GM18951 (cell line): Measurements from ENCODE around the gene NDP.

Experiments
- POLR2A ChIP-seq: IDR thresholded peaks from 4 replicates; pipeline ENCODE4 v1.6.1; 2011; ENCODE audit warnings: mild to moderate bottlenecking; ENCODE audit not compliant: insufficient read length, insufficient read depth; ENCODE audit errors: extremely low read depth
- in situ Hi-C: fragments of 300-500 bp; cut with MboI; formaldehyde crosslinking; loops from one replicate; pipeline ENCODE4 v1.12.0; 2022; ENCODE audit warnings: low sequenced_read_pairs, mixed read lengths, inconsistent platforms; ENCODE audit not compliant: unreplicated experiment

The NDP gene

DNA sequence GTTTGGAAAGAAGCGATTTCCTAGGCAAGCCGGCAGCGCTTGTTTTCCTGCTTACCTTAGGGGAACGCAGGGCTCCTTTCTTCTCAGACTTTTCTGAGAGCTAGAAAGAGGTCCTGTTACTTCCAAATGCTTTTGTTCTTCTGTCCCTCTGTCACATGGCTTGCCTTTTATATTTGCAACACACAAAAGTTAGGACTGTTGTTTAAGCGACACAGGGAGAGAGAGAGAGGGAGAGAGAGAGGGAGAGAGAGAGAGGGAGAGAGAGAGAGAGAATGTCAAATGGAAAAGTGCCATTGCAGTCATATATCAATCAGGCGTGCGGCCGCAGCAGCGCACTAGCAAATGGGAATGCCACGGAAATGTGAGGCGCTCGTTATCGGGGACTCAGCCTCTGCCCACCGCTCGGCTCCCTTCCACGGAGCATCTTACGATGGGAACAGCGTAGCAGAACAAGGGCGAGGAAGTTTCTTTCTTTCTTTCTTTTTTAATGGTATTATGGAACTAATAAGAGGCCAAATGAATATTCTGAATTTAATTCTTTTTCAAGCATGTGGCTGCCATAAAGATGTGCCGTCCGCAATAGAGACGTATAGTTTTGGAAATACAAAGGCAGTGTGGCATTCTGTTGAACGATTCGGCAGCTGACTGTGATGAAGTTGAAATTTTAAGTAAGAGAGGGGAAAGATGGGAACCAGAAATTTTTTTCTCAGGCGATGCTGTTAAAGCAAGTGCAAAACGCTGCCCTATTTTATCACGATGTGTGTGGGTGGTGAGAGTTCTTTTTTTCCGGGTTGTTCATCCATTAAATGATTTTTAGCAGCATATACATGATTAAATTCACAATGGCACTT, at the start of gene NDP:
NDP (minus strand) TSS at position 142 of the 851 bp plus-strand sequence. CDS start 14,745 bp downstream, outside the sequence.
- TF ChIP-seq POLR2A = no peak
- in situ Hi-C loops = no loop called here

DNA sequence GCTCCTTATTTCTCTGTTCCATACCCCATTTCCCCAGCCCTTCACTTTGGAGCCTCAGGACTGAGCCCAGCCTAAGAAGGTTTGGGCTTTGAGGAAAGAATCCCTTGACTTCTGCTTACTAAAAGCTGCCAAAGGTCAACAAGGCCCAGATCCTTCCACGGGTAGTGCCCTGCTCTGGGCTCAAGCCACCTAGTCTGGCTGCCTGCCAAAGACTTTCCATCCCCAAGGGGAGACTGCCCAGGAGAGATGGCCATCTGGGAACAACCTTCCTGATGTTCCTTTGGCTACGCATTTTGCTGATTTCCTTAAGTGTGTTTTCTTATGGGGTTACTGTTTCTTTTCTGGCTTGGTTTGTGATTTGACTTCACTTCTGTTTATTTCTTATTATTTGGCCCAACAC, 49.8 kb upstream of the NDP start:
- in situ Hi-C loops = no loop called here
- no peak for TF ChIP-seq POLR2A

DNA sequence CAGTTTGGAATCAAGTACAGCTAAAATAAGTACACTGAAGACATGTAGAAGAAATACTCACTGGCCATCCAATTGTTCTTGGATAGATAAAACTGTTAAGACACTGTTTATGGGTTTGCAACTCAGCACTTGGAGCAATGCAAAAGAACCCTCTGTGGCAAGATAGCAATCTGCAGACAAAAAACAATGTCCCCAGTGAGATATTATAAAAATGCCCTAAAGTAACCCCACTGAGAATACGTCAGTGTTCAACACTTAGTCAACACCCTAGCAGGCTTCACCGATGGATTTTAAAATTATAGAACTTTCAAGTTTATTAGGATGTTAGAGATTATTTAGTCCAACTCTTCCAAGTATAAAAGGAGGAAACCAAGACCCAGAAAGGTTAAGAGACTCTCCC, 47.5 kb upstream of the NDP start:
- TF ChIP-seq POLR2A = no peak
- in situ Hi-C loops = no loop called here

- in situ Hi-C loops = no loop called here
- TF ChIP-seq POLR2A = no peak
Measured at GRCh38 chrX:44019911-44020310, 46.7 kb upstream of the NDP start.

DNA sequence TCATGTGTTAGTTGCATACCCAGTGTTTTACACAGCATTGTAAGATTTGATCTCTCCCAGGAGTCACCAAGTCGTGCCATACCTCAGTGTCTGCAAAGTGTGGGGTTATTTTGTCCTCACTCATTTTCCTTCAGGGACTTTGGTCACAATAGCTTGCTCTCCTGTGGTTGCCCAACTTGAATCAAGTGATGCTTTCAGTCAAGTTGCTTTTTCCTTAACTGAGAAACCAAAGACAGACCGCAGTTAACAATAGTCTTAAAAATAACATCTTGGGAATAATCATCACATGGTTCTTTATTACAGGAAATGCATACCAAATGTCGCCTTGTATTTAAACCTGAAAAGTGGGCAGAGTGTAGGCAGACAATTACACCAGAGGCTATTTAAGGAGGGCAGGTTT, 44.5 kb upstream of the NDP start:
- TF ChIP-seq POLR2A = no peak
- in situ Hi-C loops = no loop called here

GRCh38 chrX:44016906-44017305, 43.7 kb upstream of the NDP start:
- in situ Hi-C loops = no loop called here

DNA sequence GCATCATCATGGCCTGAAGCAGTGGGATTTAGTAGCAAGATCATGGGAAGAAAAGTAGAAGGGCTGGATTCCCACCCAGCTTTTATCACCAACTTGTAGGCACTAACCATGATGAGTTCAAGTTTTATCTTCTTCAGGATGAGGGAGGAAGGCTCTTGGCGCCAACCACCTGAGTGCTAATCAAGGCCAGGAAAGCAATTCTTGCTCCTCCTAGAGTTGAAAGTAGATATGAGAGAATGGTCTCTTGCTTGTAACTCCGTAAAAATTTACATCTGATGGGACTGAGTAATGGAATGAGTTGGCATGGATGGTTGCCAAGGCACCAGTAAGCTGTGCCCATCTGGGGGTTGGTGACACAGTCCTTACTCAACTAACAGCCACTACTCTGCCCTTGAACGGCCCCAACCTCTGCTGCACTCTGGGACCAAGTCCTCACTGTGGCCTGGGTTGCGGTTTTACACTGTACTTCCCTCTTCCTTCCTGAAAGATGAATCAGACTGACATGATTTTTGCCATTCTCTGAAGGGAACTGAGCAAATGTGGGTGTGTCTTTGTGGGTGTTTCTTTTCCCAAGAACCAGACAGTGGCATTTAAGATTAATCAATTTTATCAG, 39.4 kb upstream of the NDP start:
- in situ Hi-C loops = no loop called here
- TF ChIP-seq POLR2A = no peak

More at GRCh38 chrX:44016906-44017305, 43.7 kb upstream of the NDP start:
- TF ChIP-seq POLR2A = no peak

GRCh38 chrX:44011506-44011905, 38.3 kb upstream of the NDP start:
- TF ChIP-seq POLR2A = no peak
- in situ Hi-C loops = no loop called here

DNA sequence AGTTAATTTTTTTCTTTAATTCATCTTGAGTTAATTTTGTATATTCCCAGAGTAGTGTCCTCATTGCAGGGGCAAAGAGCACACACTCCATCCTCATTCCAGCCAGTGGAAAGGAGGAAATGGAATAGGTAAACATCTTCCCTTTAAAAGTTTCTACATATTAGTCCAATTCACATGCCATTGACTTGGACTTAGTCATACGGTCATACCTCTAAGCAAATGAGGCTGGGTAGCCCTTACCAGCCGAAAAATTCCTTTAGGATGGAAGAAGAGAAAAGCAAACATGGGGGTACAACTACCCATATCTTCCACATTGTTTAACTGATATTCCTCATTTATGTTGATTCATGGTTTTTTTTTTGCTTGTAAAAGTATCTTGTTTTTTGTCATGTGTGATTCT, 37.4 kb upstream of the NDP start:
- in situ Hi-C loops = no loop called here
- TF ChIP-seq POLR2A = no peak

DNA sequence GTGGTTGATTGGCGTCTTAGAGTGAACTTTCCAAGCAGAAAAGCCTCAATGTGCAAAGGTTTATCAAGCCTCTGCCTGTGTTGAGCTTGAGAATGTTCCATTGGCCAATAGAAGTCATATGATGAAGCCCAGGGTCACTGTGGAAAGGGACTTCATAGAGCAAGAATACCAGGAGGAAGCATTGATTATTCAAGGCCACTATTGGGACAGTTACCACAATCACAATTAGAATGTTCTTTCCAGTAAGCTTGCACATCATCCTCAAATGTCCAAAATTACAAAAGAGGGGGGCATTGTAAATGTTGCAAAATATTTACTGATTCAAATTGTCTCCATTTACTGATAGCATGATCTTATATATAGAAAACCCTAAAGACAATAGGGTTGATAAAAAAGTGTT, 32.9 kb upstream of the NDP start:
- in situ Hi-C loops = no loop called here
- TF ChIP-seq POLR2A = no peak

- TF ChIP-seq POLR2A = no peak
- in situ Hi-C loops = no loop called here
Measured at GRCh38 chrX:44003975-44004374, 30.8 kb upstream of the NDP start.

DNA sequence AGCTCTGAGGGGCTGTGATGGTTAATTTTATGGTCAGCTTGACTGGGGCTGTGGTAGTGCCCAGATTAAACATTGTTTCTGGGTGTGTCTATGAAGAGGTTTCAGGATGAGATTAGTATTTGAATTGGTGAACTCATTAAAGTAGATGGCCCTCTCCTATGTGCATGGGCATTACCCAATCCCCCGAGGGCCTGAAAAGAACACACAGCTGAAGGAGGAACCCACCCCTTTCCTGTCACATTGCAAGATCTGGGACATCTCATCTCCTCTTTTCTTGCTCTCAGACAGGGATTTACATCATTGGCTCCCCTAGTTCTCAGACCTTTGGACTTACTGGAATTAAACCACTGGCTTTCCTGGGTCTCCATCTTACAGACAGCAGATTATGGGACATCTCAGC, 29.4 kb upstream of the NDP start:
- TF ChIP-seq POLR2A = no peak
- in situ Hi-C loops = no loop called here

DNA sequence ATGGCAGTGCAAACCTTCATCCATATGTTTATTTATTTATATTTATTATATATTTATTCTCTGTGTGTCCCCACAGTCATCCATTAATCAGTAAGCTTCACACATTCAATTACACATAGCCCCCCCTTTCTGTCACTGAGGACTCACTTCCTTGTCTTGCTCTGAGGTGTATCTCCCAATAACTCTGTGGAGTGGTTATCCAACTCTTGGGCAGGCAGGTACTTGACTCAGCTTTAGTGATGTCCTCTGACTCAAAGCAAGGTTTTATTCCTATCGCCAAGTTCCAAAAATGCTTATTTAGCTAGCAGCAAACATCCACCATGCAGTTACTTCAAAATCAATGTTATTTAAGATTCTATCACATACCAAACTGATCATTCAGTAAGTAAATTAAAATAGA, 25.2 kb upstream of the NDP start:
- TF ChIP-seq POLR2A = no peak
- in situ Hi-C loops = no loop called here

- TF ChIP-seq POLR2A = no peak
- in situ Hi-C loops = no loop called here
Measured at GRCh38 chrX:43996491-43996890, 23.3 kb upstream of the NDP start.
